Astrocyte of the cerebellum (primary cell): ENCODE measurements around the gene DNM3.

Source experiments
- DNase-seq: peaks from one replicate; pipeline ENCODE4 v3.0.0-alpha.2; 2011; ENCODE audit warnings: low read depth
- H3K4me3 ChIP-seq: 2 replicates; pipeline ENCODE4 v1.5.1; 2011; ENCODE audit warnings: mild to moderate bottlenecking, low read depth, low read length, moderate library complexity
- in situ Hi-C: cut with HindIII; loops from 2 replicates; pipeline ENCODE4 v1.10.0; 2017; ENCODE audit warnings: low sequenced_read_pairs
- TF ChIP-seq, protein P1 (sequence below): IDR thresholded peaks from 2 replicates; pipeline ENCODE4 v1.5.1; 2012; ENCODE audit warnings: low read length, low read depth, moderate library complexity, mild to moderate bottlenecking; ENCODE audit errors: missing control alignments

The DNM3 gene

DNA sequence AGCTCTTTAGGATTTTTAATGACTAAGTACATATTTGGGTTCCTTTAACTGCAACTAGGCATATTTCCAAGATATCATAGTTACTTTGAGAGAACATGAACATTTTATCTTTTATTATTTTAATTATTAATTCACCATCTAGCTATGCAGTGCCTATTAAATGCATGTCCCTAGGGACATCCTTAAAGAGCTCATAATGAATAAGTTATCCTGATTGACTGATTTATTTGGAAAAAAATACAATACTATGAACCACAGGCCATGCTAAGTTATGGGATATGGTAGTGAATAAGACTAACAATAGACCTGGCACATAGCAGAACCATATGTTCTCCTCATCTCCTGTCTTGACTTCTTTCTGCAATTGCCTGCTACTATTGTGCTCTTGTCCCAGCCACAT is 562.8 kb downstream of the DNM3 start:
- no peak overlapping the region for H3K4me3 ChIP-seq
- DNase-seq: no peak
- TF ChIP-seq, protein P1, sequence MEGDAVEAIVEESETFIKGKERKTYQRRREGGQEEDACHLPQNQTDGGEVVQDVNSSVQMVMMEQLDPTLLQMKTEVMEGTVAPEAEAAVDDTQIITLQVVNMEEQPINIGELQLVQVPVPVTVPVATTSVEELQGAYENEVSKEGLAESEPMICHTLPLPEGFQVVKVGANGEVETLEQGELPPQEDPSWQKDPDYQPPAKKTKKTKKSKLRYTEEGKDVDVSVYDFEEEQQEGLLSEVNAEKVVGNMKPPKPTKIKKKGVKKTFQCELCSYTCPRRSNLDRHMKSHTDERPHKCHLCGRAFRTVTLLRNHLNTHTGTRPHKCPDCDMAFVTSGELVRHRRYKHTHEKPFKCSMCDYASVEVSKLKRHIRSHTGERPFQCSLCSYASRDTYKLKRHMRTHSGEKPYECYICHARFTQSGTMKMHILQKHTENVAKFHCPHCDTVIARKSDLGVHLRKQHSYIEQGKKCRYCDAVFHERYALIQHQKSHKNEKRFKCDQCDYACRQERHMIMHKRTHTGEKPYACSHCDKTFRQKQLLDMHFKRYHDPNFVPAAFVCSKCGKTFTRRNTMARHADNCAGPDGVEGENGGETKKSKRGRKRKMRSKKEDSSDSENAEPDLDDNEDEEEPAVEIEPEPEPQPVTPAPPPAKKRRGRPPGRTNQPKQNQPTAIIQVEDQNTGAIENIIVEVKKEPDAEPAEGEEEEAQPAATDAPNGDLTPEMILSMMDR: no peak
- in situ Hi-C loops: loop anchor here (5.0 kb wide), 1 partner anchor 402 kb away; no protein-coding TSS in a partner anchor

DNA sequence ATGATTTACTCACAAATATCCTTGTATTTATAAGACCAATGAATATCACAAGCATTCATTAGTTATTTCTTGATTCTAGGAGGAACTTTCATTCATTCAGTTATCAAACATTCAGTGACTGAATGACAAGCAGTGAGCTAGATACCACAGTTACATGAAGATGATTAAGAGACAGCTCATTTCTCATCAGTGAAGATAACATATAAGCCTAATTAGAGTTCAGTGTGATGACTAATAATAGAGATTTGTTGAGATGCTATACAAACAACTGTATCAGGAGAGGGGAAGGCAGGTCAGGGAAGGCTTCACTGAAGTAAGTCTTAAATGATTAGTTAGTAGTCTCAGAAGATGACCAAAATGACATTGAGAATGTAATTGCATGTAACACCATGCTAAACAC is 564.6 kb downstream of the DNM3 start:
- in situ Hi-C loops: no loop called here
- TF ChIP-seq, protein P1: no peak
- H3K4me3 ChIP-seq: no peak overlapping the region
- no peak for DNase-seq

DNA sequence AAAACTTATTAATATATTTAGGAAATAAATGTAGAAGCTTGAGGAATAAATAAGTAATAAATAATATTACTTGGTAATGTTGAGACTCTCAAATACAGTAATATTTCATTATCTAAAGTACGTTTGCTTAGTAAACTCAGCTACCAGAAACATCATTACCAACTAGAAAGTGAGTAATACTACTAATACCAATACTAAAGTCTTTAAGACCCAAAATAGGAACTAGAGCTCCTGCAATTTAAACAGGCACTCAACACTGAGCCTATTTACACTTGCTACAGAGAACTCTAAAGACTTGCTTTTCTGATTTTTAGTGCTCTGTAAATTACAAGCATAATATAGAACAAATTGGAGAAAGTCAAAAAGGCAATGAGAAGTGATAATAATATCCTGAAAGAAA is 565.7 kb downstream of the DNM3 start:
- H3K4me3 ChIP-seq: no peak overlapping the region
- in situ Hi-C loops: no loop called here
- no peak for DNase-seq
- TF ChIP-seq, protein P1: no peak

DNA sequence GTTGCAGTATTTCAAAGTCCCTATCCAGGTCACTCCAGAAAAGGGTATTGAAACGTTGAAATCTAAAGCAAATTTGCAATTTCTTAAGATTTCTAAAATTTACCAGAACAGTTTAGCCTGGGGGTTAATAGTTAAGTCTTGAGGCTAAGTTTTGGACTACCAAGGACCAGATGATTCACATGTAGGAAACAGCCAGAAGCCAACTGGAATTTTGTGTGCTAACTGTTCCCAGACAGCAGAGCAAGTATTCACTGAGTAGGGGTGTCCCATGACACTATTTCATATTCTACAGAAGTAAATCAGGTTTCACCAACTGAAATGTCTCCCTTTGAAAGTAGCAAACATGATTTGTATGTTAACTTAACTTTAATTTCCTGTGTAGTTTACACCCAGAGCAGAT is 567.7 kb downstream of the DNM3 start:
- in situ Hi-C loops: no loop called here
- H3K4me3 ChIP-seq: no peak overlapping the region
- DNase-seq: no peak
- TF ChIP-seq, protein P1: no peak

DNA sequence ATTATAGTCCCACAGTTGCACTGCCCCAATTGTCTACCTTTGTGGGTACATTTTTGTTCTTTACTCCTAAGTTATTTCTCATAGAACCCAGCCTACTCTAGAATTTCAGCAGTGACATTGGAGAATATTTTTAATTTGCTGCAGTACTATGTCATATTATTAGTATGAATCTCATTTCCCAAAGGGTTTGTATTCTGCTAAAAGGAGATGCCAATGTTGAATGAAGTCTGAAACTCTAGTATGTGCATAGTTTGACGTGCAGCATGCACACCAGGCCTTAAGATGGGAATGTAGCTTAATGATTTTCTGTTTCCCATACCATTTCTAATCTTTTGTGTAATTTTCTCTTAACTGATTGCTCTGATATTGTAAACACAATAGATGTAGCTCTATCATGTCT is 568.7 kb downstream of the DNM3 start:
- no peak overlapping the region for H3K4me3 ChIP-seq
- DNase-seq: no peak
- TF ChIP-seq, protein P1: no peak
- in situ Hi-C loops: no loop called here

DNA sequence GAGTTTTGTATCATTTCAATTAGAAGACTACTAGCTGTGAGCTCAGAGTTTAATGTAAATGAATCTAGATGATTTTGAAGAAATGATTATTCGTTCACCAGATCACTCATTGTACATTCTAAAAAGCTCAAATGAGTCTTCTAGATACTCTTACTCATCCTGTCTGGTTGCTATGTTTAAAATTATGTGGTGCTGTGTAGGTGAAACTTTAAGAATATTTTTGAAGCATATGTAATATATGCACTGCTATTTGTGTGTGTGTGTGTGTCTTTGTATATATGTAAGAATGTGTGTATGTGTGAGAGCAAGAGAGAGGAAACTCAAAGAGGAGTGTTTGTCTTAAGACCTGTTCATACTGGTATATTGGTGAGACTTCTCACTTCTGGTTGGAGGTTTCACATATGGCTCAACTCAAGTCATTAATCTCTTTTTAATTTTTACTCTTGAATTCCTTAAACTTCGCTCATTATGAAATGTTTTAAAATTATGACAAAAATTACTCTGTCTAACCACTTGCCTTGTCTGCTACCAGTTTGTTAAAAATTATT is 570.6 kb downstream of the DNM3 start:
- DNase-seq: no peak
- in situ Hi-C loops: no loop called here
- no peak overlapping the region for H3K4me3 ChIP-seq
- TF ChIP-seq, protein P1: no peak
